ENCODE data around the gene NTM. TPM values are rescaled to one million over a fixed set of nuclear protein-coding genes. Genes with fewer than 3 reads are reported as not detected.

Gene NTM
- total and polyA plus RNA-seq, 2 donors (not counting 3 experiments of a cell fraction or from before 2014, with no cell fraction given): 1.00 to 1.1 TPM

DNA sequence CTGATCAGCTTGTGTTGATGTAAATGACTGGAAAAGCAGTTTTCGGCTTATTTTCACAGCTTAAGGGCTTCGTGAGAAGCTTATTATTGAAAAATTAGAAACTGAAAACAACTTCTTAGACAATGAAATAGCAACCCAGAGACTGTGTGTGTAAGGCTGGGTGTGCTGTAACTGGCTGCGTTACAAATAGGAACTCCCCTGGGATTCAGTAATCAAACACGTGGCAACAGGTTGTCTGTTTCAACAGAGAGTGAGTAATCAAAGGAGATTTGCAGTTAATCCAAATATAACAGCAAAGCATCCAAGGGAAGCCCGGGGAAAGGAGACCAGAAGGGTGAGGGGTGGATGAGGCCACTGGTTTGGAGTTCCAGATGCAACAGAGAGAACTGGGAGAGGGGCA, 19.2 kb downstream of the NTM start:
- intact Hi-C loops (cut with micrococcal nuclease) (no loop called here), dilution Hi-C loops (cut with MboI; ENCODE audit: extremely low pct_ligation_motif_present, low sequenced_read_pairs) (no loop called here)
- H2AFZ ChIP-seq (ENCODE audit: low read depth, low read length): no peak overlapping the region
- BruUV-seq (replicated peaks): no TSS peak
- POLR2A ChIA-PET: no interaction called here
- H3K36me3 ChIP-seq (ENCODE audit: control insufficient read depth in 2 of 2, extremely low read depth in 1 of 2, insufficient read depth in 2 of 2, low read length in 2 of 2): no peaks in the 10 kb centered on the region
- no peaks in the 10 kb centered on the region for H4K20me1 ChIP-seq (replicated peaks; ENCODE audit: control insufficient read depth, extremely low read depth, insufficient read depth, low read length)
- no peaks in the 10 kb centered on the region for H3K9me3 ChIP-seq (replicated peaks; ENCODE audit: control insufficient read depth, insufficient read depth, low read length)
- CTCF ChIA-PET: no interaction called here
- no peak overlapping the region for H3K9ac ChIP-seq (replicated peaks; ENCODE audit: extremely low read depth, insufficient read depth, low read length)
- H3K79me2 ChIP-seq (ENCODE audit: control insufficient read depth, insufficient read depth, low read length): no peaks in the 10 kb centered on the region
- FAIRE-seq (no peak), DNase-seq (ENCODE audit: low read depth, low spot score) (no peak)
- H3K9me1 ChIP-seq (replicated peaks; ENCODE audit: control insufficient read depth, extremely low read depth, insufficient read depth, low read length): no peaks in the 10 kb centered on the region
- TF ChIP-seq, protein P1, sequence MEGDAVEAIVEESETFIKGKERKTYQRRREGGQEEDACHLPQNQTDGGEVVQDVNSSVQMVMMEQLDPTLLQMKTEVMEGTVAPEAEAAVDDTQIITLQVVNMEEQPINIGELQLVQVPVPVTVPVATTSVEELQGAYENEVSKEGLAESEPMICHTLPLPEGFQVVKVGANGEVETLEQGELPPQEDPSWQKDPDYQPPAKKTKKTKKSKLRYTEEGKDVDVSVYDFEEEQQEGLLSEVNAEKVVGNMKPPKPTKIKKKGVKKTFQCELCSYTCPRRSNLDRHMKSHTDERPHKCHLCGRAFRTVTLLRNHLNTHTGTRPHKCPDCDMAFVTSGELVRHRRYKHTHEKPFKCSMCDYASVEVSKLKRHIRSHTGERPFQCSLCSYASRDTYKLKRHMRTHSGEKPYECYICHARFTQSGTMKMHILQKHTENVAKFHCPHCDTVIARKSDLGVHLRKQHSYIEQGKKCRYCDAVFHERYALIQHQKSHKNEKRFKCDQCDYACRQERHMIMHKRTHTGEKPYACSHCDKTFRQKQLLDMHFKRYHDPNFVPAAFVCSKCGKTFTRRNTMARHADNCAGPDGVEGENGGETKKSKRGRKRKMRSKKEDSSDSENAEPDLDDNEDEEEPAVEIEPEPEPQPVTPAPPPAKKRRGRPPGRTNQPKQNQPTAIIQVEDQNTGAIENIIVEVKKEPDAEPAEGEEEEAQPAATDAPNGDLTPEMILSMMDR (IDR thresholded peaks at IDR 0.05; ENCODE audit: extremely low read depth in 1 of 2, insufficient read depth in 1 of 2, low read depth in 1 of 2, low read length in 2 of 2): no peak
- TF ChIP-seq EZH2 (IDR thresholded peaks at IDR 0.05; ENCODE audit: borderline replicate concordance, low read depth, low read length, severe bottlenecking): no peak
- no peak for TF ChIP-seq FOS (IDR thresholded peaks at IDR 0.05; ENCODE audit: borderline replicate concordance, insufficient read depth, low read length)
- TF ChIP-seq, protein P2, sequence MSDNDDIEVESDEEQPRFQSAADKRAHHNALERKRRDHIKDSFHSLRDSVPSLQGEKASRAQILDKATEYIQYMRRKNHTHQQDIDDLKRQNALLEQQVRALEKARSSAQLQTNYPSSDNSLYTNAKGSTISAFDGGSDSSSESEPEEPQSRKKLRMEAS (IDR thresholded peaks at IDR 0.05; ENCODE audit: insufficient read depth, insufficient read length): no peak
- TF ChIP-seq JUN (IDR thresholded peaks at IDR 0.05; ENCODE audit: borderline replicate concordance, insufficient read depth, insufficient read length, low read depth): no peak
- no peak for TF ChIP-seq GATA2 (IDR thresholded peaks at IDR 0.05; ENCODE audit: insufficient read depth, insufficient read length, low read depth, low read length)
- no peak for TF ChIP-seq POLR2AphosphoS5 (IDR thresholded peaks at IDR 0.05; ENCODE audit: insufficient read depth, low read depth, low read length)
- no peak for TF ChIP-seq POLR2A (IDR thresholded peaks at IDR 0.05; ENCODE audit: low read depth, low read length)
- no peak for TF ChIP-seq MYC (IDR thresholded peaks at IDR 0.05; ENCODE audit: low read depth, low read length)
- no peaks in the 10 kb centered on the region for H3K4me1 ChIP-seq (ENCODE audit: control insufficient read depth, extremely low read depth, insufficient read depth, low read length)
- H3K4me3 ChIP-seq (replicated peaks in 1 of 3; ENCODE audit: insufficient read depth in 1 of 3, low read depth in 1 of 3, low read length in 3 of 3): no peak overlapping the region
- H3K4me2 ChIP-seq (ENCODE audit: insufficient read depth, low read length): no peak overlapping the region
- H3K27me3 ChIP-seq (ENCODE audit: control insufficient read depth in 2 of 2, insufficient read depth in 2 of 2, low read length in 2 of 2): no peaks in the 10 kb centered on the region
- H3K27ac ChIP-seq (ENCODE audit: insufficient read depth, low read depth, low read length): no peak overlapping the region

Measured in endothelial cell of umbilical vein (primary cell).